HEK293 (cell line): Measurements from ENCODE around the gene RNASE4.

Experiments used
- CTCF ChIA-PET: fragments of 350-600 bp; formaldehyde crosslinking; extraction: SDS; loops from one replicate; lab custom pipeline; 2021; ENCODE audit warnings: antibody characterized with exemption; lab: Yijun Ruan, JAX
- POLR2A ChIA-PET: fragments of 300-600 bp; formaldehyde crosslinking; extraction: SDS; loops from one replicate; lab custom pipeline; 2020; ENCODE audit warnings: antibody characterized with exemption, inconsistent platforms; lab: Yijun Ruan, JAX
- H3K27ac ChIP-seq: fragments of 200-500 bp; sonication (Bioruptor generic); 2 replicates; pipeline ENCODE4 v1.5.1; 2014; ENCODE audit warnings: low read depth, low read length, control low read depth, inconsistent platforms; ENCODE audit errors: extremely low read depth
- H3K36me3 ChIP-seq, 2 experiments: fragments of 200-500 bp in 1 of 2; sonication (Bioruptor generic) in 1 of 2; 1 replicate in 1 of 2; 2 replicates in 1 of 2; pipeline ENCODE4 v1.5.1; 2014 to 2017; ENCODE audit warnings: inconsistent platforms in 2 of 2, low read length in 2 of 2; ENCODE audit not compliant: control insufficient read depth in 2 of 2, insufficient read depth in 1 of 2
- H3K4me1 ChIP-seq: fragments of 200-500 bp; sonication (Bioruptor generic); 2 replicates; pipeline ENCODE4 v1.5.1; 2014; ENCODE audit warnings: mild to moderate bottlenecking, low read length, inconsistent platforms; ENCODE audit not compliant: control insufficient read depth, insufficient read depth
- H3K4me3 ChIP-seq: 2 replicates; pipeline ENCODE4 v1.5.1; 2011; ENCODE audit warnings: low read depth, mild to moderate bottlenecking, control low read depth, low read length, moderate library complexity
- H3K9me3 ChIP-seq: fragments of 200-500 bp; sonication (Bioruptor generic); 2 replicates; pipeline ENCODE4 v1.5.1; 2014; ENCODE audit warnings: low read depth, low read length, inconsistent platforms; ENCODE audit not compliant: control insufficient read depth, insufficient read depth
- KLF16 ChIP-seq: fragments of 450-650 bp; formaldehyde crosslinking; IDR thresholded peaks from 2 replicates; pipeline ENCODE4 v1.5.1; 2017; ENCODE audit warnings: missing biosample characterization, missing genetic modification characterization
- MYNN ChIP-seq: fragments of 450-650 bp; formaldehyde crosslinking; IDR thresholded peaks from 2 replicates; pipeline ENCODE4 v1.5.1; 2016; ENCODE audit warnings: missing biosample characterization, missing genetic modification characterization, borderline replicate concordance
- SP3 ChIP-seq: fragments of 450-650 bp; formaldehyde crosslinking; IDR thresholded peaks from 2 replicates; pipeline ENCODE4 v1.5.1; 2016; ENCODE audit warnings: missing biosample characterization, missing genetic modification characterization
- ZBTB21 ChIP-seq: fragments of 450-650 bp; formaldehyde crosslinking; IDR thresholded peaks from 2 replicates; pipeline ENCODE4 v1.5.1; 2017; ENCODE audit warnings: missing biosample characterization, missing genetic modification characterization
- ZBTB8A ChIP-seq: fragments of 450-650 bp; formaldehyde crosslinking; IDR thresholded peaks from 2 replicates; pipeline ENCODE4 v1.5.1; 2016; ENCODE audit warnings: missing biosample characterization, missing genetic modification characterization
- ZNF311 ChIP-seq: fragments of 450-650 bp; formaldehyde crosslinking; IDR thresholded peaks from 2 replicates; pipeline ENCODE4 v1.5.1; 2017; ENCODE audit warnings: missing biosample characterization, missing genetic modification characterization, borderline replicate concordance
- ZNF324 ChIP-seq: fragments of 450-650 bp; formaldehyde crosslinking; IDR thresholded peaks from 2 replicates; pipeline ENCODE4 v1.5.1; 2016; ENCODE audit warnings: missing biosample characterization, missing genetic modification characterization
- ZNF335 ChIP-seq: fragments of 450-650 bp; formaldehyde crosslinking; conservative IDR thresholded peaks from 2 replicates; pipeline ENCODE4 v1.5.1; 2016; ENCODE audit warnings: missing biosample characterization, missing genetic modification characterization
- ZNF701 ChIP-seq: fragments of 450-650 bp; formaldehyde crosslinking; IDR thresholded peaks from 2 replicates; pipeline ENCODE4 v1.5.1; 2016; ENCODE audit warnings: missing biosample characterization, missing genetic modification characterization
- ZNF830 ChIP-seq: fragments of 450-650 bp; IDR thresholded peaks from 2 replicates; pipeline ENCODE4 v1.5.0; 2018; ENCODE audit warnings: missing biosample characterization, missing genetic modification characterization, low read depth, mild to moderate bottlenecking, moderate library complexity
- TF ChIP-seq, protein P1 (sequence below): fragments of 450-650 bp; formaldehyde crosslinking; IDR thresholded peaks from 2 replicates; pipeline ENCODE4 v1.5.1; 2016; ENCODE audit warnings: missing biosample characterization, missing genetic modification characterization, borderline replicate concordance
- TF ChIP-seq, protein P2 (sequence below): fragments of 450-650 bp; formaldehyde crosslinking; IDR thresholded peaks from 2 replicates; pipeline ENCODE4 v1.5.1; 2017; ENCODE audit warnings: missing biosample characterization, missing genetic modification characterization
- TF ChIP-seq, protein P3 (sequence below): fragments of 450-650 bp; formaldehyde crosslinking; IDR thresholded peaks from 2 replicates; pipeline ENCODE4 v1.5.1; 2017; ENCODE audit warnings: missing biosample characterization, missing genetic modification characterization
- TF ChIP-seq, protein P4 (sequence below): fragments of 450-650 bp; formaldehyde crosslinking; IDR thresholded peaks from 2 replicates; pipeline ENCODE4 v1.5.1; 2016; ENCODE audit warnings: missing biosample characterization, missing genetic modification characterization

The RNASE4 gene

DNA sequence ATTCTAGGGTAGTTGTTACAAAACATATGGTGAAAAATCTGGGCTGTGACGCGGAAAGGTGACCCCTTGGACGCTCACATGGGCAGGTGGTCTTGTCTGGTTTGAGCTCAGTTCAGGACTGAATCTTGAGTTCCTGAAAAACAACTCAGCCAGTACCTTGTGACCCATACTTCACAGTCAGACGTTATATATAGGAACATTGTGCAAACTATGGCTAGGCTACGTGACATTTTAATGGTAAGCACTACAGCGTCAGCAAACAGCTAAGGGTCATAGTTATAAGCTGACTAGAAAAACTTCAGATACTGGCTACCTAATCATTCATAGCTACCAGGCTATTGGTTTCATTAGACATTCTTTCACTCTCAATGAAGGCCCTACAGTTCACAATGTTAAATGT is 46.5 kb downstream of the RNASE4 start (continued):
- TF ChIP-seq ZNF324 (tag by site-specific recombination) (no peak), ZBTB8A (no peak), ZNF311 (no peak)

DNA sequence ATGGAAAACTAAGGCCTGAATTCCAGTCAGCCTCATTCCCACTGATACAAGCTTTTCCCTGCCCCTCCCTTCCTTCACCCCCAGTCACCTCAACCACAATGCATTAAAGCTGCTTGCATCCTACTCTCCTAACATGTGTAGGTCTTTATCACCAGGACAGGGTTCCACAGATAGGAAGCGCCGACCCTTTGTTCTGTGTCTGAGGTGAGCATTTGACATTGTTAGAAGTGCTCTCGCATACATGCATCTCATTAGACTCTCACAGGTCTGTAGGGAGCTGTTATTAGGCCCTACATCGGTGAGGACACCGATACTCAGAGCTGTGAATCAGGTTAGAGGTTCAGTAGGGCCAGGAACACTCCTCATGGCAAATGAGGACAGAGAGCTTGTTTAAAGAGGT is 48.1 kb downstream of the RNASE4 start:
- H3K9me3 ChIP-seq: no peaks in the 10 kb centered on the region
- H3K36me3 ChIP-seq: no peaks in the 10 kb centered on the region
- no peak for TF ChIP-seq KLF16 (tag by site-specific recombination)
- no peak for TF ChIP-seq ZBTB21
- no peak for TF ChIP-seq ZNF701 (tag by site-specific recombination)
- TF ChIP-seq, protein P1, sequence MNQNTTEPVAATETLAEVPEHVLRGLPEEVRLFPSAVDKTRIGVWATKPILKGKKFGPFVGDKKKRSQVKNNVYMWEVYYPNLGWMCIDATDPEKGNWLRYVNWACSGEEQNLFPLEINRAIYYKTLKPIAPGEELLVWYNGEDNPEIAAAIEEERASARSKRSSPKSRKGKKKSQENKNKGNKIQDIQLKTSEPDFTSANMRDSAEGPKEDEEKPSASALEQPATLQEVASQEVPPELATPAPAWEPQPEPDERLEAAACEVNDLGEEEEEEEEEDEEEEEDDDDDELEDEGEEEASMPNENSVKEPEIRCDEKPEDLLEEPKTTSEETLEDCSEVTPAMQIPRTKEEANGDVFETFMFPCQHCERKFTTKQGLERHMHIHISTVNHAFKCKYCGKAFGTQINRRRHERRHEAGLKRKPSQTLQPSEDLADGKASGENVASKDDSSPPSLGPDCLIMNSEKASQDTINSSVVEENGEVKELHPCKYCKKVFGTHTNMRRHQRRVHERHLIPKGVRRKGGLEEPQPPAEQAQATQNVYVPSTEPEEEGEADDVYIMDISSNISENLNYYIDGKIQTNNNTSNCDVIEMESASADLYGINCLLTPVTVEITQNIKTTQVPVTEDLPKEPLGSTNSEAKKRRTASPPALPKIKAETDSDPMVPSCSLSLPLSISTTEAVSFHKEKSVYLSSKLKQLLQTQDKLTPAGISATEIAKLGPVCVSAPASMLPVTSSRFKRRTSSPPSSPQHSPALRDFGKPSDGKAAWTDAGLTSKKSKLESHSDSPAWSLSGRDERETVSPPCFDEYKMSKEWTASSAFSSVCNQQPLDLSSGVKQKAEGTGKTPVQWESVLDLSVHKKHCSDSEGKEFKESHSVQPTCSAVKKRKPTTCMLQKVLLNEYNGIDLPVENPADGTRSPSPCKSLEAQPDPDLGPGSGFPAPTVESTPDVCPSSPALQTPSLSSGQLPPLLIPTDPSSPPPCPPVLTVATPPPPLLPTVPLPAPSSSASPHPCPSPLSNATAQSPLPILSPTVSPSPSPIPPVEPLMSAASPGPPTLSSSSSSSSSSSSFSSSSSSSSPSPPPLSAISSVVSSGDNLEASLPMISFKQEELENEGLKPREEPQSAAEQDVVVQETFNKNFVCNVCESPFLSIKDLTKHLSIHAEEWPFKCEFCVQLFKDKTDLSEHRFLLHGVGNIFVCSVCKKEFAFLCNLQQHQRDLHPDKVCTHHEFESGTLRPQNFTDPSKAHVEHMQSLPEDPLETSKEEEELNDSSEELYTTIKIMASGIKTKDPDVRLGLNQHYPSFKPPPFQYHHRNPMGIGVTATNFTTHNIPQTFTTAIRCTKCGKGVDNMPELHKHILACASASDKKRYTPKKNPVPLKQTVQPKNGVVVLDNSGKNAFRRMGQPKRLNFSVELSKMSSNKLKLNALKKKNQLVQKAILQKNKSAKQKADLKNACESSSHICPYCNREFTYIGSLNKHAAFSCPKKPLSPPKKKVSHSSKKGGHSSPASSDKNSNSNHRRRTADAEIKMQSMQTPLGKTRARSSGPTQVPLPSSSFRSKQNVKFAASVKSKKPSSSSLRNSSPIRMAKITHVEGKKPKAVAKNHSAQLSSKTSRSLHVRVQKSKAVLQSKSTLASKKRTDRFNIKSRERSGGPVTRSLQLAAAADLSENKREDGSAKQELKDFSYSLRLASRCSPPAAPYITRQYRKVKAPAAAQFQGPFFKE: no peak
- no peak for TF ChIP-seq ZNF335 (tag by site-specific recombination)
- no peak for TF ChIP-seq SP3
- TF ChIP-seq ZNF830 (tag by site-specific recombination): no peak
- TF ChIP-seq, protein P2, sequence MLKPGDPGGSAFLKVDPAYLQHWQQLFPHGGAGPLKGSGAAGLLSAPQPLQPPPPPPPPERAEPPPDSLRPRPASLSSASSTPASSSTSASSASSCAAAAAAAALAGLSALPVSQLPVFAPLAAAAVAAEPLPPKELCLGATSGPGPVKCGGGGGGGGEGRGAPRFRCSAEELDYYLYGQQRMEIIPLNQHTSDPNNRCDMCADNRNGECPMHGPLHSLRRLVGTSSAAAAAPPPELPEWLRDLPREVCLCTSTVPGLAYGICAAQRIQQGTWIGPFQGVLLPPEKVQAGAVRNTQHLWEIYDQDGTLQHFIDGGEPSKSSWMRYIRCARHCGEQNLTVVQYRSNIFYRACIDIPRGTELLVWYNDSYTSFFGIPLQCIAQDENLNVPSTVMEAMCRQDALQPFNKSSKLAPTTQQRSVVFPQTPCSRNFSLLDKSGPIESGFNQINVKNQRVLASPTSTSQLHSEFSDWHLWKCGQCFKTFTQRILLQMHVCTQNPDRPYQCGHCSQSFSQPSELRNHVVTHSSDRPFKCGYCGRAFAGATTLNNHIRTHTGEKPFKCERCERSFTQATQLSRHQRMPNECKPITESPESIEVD (tag by site-specific recombination): no peak
- TF ChIP-seq, protein P3, sequence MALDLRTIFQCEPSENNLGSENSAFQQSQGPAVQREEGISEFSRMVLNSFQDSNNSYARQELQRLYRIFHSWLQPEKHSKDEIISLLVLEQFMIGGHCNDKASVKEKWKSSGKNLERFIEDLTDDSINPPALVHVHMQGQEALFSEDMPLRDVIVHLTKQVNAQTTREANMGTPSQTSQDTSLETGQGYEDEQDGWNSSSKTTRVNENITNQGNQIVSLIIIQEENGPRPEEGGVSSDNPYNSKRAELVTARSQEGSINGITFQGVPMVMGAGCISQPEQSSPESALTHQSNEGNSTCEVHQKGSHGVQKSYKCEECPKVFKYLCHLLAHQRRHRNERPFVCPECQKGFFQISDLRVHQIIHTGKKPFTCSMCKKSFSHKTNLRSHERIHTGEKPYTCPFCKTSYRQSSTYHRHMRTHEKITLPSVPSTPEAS (tag by site-specific recombination): no peak
- TF ChIP-seq MYNN: no peak
- TF ChIP-seq, protein P4, sequence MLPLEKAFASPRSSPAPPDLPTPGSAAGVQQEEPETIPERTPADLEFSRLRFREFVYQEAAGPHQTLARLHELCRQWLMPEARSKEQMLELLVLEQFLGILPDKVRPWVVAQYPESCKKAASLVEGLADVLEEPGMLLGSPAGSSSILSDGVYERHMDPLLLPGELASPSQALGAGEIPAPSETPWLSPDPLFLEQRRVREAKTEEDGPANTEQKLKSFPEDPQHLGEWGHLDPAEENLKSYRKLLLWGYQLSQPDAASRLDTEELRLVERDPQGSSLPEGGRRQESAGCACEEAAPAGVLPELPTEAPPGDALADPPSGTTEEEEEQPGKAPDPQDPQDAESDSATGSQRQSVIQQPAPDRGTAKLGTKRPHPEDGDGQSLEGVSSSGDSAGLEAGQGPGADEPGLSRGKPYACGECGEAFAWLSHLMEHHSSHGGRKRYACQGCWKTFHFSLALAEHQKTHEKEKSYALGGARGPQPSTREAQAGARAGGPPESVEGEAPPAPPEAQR (tag by site-specific recombination): no peak
- CTCF ChIA-PET: no interaction called here
- POLR2A ChIA-PET: no interaction called here
- H3K4me3 ChIP-seq: no peak overlapping the region
- H3K27ac ChIP-seq: no peak overlapping the region
- no peaks in the 10 kb centered on the region for H3K4me1 ChIP-seq
